Neural crest cell (in vitro differentiated cells): ENCODE results near the gene ZNF710. TPM values are rescaled to one million over a fixed set of nuclear protein-coding genes. Genes with fewer than 3 reads are reported as not detected.

Experiments used
- DNase-seq: peaks from one replicate; pipeline ENCODE4 v3.0.0; 2021; ENCODE audit warnings: low read depth, mixed read lengths, low spot score
- H3K27ac Mint-ChIP-seq: one replicate; pipeline ENCODE4 v1.8.0; 2021; ENCODE audit warnings: mild to moderate bottlenecking, mixed read lengths; ENCODE audit not compliant: unreplicated experiment
- H3K27me3 Mint-ChIP-seq: 2 replicates; pipeline ENCODE4 v1.8.0; 2021; ENCODE audit warnings: low read depth, mild to moderate bottlenecking, mixed read lengths
- H3K36me3 Mint-ChIP-seq: 2 replicates; pipeline ENCODE4 v1.8.0; 2021; ENCODE audit warnings: low read depth, mild to moderate bottlenecking, mixed read lengths
- H3K4me1 Mint-ChIP-seq: 2 replicates; pipeline ENCODE4 v1.8.0; 2021; ENCODE audit warnings: mixed read lengths
- H3K4me3 Mint-ChIP-seq: one replicate; pipeline ENCODE4 v1.8.0; 2021; ENCODE audit warnings: mild to moderate bottlenecking, mixed read lengths
- H3K9me3 Mint-ChIP-seq: 2 replicates; pipeline ENCODE4 v1.8.0; 2021; ENCODE audit warnings: mixed read lengths
- total RNA-seq: library from RNA; stranded (reverse); gene quantifications from 2 replicates; pipeline ENCODE4 v1.2.1, GENCODE V29; 2021
- TF ChIP-seq, protein P1 (sequence below): fragments of 200-600 bp; sonication (generic); conservative IDR thresholded peaks from 2 replicates; pipeline ENCODE4 v1.5.0; 2021; ENCODE audit warnings: antibody characterized with exemption, mild to moderate bottlenecking

ZNF710 gene
- total RNA-seq, 1 donor from 2014 or later = 64.4 TPM

DNA sequence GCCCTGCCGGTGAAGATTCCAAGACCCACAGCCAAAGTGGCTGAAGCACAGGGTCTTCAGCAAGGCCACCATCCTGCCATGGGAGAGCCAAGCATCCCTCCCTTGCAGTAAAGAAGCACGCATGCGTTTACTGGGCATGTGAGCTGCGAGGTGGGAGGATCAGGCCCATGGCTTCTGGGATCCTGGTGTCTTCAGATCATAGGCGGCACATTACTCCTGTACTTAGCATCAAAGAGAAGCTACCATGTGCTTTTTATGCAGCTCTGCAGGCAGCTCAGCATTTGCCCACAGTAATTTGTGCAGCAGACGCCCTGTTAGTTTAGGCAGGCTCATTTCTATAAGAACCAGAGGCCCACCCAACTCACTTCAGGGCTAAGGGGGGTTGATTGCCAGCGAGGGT lies 55.4 kb downstream of the ZNF710 start:
- Mint-ChIP-seq H3K36me3 (no peaks in the 10 kb centered on the region), H3K4me3 (no peak overlapping the region), H3K27ac (no peak overlapping the region), H3K9me3 (no peaks in the 10 kb centered on the region), H3K27me3 (no peaks in the 10 kb centered on the region), H3K4me1 (peaks cover 58% of the 10 kb centered on the region)
- no peak for DNase-seq
- TF ChIP-seq, protein P1, sequence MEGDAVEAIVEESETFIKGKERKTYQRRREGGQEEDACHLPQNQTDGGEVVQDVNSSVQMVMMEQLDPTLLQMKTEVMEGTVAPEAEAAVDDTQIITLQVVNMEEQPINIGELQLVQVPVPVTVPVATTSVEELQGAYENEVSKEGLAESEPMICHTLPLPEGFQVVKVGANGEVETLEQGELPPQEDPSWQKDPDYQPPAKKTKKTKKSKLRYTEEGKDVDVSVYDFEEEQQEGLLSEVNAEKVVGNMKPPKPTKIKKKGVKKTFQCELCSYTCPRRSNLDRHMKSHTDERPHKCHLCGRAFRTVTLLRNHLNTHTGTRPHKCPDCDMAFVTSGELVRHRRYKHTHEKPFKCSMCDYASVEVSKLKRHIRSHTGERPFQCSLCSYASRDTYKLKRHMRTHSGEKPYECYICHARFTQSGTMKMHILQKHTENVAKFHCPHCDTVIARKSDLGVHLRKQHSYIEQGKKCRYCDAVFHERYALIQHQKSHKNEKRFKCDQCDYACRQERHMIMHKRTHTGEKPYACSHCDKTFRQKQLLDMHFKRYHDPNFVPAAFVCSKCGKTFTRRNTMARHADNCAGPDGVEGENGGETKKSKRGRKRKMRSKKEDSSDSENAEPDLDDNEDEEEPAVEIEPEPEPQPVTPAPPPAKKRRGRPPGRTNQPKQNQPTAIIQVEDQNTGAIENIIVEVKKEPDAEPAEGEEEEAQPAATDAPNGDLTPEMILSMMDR = no peak

DNA sequence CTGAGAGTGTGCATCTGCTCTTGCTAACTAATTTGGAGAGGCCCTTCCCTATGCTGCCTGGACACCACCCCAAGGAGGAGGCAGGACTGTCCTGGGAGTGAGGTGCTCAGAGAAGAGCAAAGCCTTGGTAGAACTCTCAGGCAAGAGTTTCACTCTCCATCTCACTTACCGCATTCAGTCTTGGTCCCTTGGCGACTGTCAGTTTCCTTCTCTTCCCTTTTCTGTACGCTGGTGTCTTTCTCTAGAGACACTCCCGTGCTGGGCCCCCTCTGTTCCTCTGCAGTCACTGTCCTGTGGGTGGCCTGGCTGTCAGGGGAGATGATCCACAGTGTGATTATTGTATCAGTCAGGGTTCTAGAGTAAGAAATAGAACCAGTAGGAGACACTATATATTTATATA lies 57.2 kb downstream of the ZNF710 start:
- H3K9me3 Mint-ChIP-seq = no peaks in the 10 kb centered on the region
- H3K4me1 Mint-ChIP-seq = peaks cover 64% of the 10 kb centered on the region
- no peak overlapping the region for H3K4me3 Mint-ChIP-seq
- peak overlapping the region; percentile 28 for H3K27ac Mint-ChIP-seq
- H3K36me3 Mint-ChIP-seq = no peaks in the 10 kb centered on the region
- no peaks in the 10 kb centered on the region for H3K27me3 Mint-ChIP-seq
- DNase-seq = no peak
- TF ChIP-seq, protein P1 = no peak

DNA sequence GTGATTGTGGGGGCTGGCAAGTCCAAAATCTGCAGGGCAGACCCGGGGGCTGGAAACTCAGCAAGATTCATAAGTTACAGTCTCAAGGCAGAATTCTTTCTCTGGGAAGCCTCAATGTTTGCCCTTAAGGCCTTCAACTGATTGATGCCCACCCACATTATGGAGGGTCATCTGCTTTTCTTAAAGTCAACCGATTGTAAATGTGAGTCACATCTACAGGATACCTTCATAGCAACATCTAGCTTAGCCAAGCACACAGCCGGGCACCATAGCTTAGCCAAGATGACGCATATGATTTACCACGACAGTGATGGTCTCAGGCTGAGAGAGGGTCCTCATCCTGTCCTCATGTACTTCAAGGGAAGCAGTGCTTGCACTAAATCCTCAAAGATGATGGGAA lies 57.7 kb downstream of the ZNF710 start:
- Mint-ChIP-seq H3K27ac (no peak overlapping the region), H3K9me3 (no peaks in the 10 kb centered on the region), H3K4me1 (peaks cover 65% of the 10 kb centered on the region), H3K27me3 (no peaks in the 10 kb centered on the region), H3K4me3 (peak overlapping the region; percentile 38), H3K36me3 (no peaks in the 10 kb centered on the region)
- TF ChIP-seq, protein P1 = no peak
- DNase-seq = no peak

DNA sequence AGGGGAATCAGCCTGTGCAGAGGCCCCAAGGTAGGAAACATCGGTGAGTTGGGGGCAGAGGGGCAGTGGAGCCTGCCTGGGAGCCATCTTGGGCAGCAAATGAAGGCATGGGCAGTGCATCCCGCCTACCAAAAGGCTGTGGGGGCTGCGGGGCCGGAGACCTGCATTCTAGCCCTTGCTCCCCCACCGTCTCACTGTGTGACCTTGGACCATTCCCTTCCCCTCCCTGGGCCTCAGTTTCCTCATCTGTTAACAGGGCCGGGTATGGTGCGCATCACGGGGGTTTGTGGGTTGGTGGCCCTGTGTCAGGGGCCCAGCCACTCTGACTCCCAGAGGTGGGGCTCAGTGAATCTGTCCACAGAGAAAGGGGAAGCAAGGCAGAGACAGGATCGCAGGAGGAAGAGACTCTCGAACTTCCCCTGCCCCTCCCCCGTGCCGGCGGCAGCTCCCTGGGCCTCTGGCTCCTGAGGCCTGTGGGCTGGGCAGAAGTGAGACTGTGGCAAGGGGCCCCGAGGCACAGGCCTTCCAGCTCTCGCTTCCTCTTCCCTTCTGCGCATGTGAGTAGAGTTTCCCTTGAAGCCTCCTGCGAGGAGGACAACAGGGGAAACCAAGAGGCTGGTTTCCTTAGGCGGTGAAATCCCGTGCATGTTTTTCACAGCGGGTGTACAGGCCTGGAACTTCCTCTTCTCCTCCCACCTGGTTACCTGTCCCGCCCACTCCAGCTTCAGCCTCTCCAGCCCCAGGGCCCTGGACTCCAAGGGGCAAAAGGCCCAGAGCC lies 58.3 kb downstream of the ZNF710 start:
- TF ChIP-seq, protein P1 = no peak
- DNase-seq = no peak
- Mint-ChIP-seq H3K4me1 (peaks cover 65% of the 10 kb centered on the region), H3K27me3 (no peaks in the 10 kb centered on the region), H3K9me3 (no peaks in the 10 kb centered on the region), H3K4me3 (peak overlapping the region; percentile 38), H3K36me3 (no peaks in the 10 kb centered on the region), H3K27ac (no peak overlapping the region)

DNA sequence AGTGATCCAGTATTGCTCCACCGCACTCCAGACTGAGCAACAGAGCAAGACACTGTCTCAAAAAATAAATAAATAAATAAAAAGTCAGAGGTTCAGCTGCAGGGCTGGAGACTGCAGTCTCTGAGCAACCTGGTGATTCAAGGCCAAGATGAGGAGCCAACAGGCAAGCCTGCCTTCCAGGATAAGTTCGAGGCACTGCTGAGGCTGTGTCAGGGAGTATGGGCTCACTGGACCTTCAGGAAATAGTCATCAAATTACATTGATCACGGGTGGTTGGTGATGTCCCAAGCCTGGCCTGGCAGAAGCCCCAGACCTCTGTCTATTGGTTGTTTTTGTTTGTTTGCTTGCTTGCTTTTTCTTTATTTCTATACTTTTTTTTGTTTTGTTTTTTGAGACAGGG lies 59.7 kb downstream of the ZNF710 start:
- peaks cover 53% of the 10 kb centered on the region for H3K4me1 Mint-ChIP-seq
- DNase-seq = no peak
- H3K36me3 Mint-ChIP-seq = no peaks in the 10 kb centered on the region
- TF ChIP-seq, protein P1 = no peak
- no peaks in the 10 kb centered on the region for H3K9me3 Mint-ChIP-seq
- H3K4me3 Mint-ChIP-seq = no peak overlapping the region
- no peaks in the 10 kb centered on the region for H3K27me3 Mint-ChIP-seq
- H3K27ac Mint-ChIP-seq = no peak overlapping the region
